Testis (tissue), 3 donors: ENCODE measurements around the gene CTBP1. TPM values are rescaled to one million over a fixed set of nuclear protein-coding genes. Genes with fewer than 3 reads are reported as not detected.

Experiments used
- DNase-seq: peaks from one replicate; pipeline ENCODE4 v3.0.0-alpha.2; 2019
- H3K27ac ChIP-seq, 2 donors: fragments of 200-600 bp; sonication (generic); one replicate each; pipeline ENCODE4 v1.5.1; 2019
- H3K27me3 ChIP-seq: fragments of 200-600 bp; sonication (generic); one replicate; pipeline ENCODE4 v1.5.1; 2019
- H3K36me3 ChIP-seq: fragments of 200-600 bp; sonication (generic); one replicate; pipeline ENCODE4 v1.5.1; 2017; ENCODE audit warnings: low read depth; ENCODE audit errors: missing control alignments
- H3K4me1 ChIP-seq: fragments of 200-600 bp; sonication (generic); one replicate; pipeline ENCODE4 v1.5.1; 2019
- H3K4me3 ChIP-seq, 2 donors: fragments of 200-600 bp; sonication (generic); one replicate each; pipeline ENCODE4 v1.5.1; 2017 to 2019
- H3K9me3 ChIP-seq: fragments of 200-600 bp; sonication (generic); one replicate; pipeline ENCODE4 v1.5.1; 2017
- POLR2A ChIP-seq: fragments of 450-650 bp; IDR thresholded peaks from one replicate; pipeline ENCODE4 v1.6.1; 2017; ENCODE audit warnings: antibody characterized with exemption, mild to moderate bottlenecking, moderate library complexity
- WGBS, 2 donors: methylation state at CpG; one replicate each; pipeline ENCODE4 v1.1.5; 2018; 5-methylcytosine and 5-hydroxymethylcytosine counted together
- intact Hi-C: fragments of 100-400 bp; cut with DNase I; formaldehyde crosslinking; loops from one replicate; pipeline ENCODE4 v1.15.1; 2023; ENCODE audit warnings: low total_unique reads
- polyA plus RNA-seq: library from polyadenylated mRNA; stranded (reverse); fragments of 350-450 nt; fragmentation: Illumina TruSeq; extraction: RNeasy Lipid Tissue Mini Kit (QIAGEN cat#74804); gene quantifications from one replicate; pipeline ENCODE4 v1.2.3, GENCODE V29; 2014; ENCODE audit warnings: low read depth, low replicate concordance; ENCODE audit not compliant: insufficient read depth
- total RNA-seq, 2 donors: library from RNA; depleted of rRNA; stranded (reverse); fragments of >200 nt; gene quantifications; one replicate each; pipeline ENCODE4 v1.2.3, GENCODE V29; 2016
- TF ChIP-seq, protein P1 (sequence below), 3 experiments: fragments of 450-650 bp in 2 of 3; fragments of 200-600 bp in 1 of 3; sonication (generic) in 1 of 3; IDR thresholded peaks; one replicate each; pipeline ENCODE4 v1.5.1; 2016 to 2019; ENCODE audit warnings: antibody characterized with exemption in 3 of 3, mild to moderate bottlenecking in 2 of 3, moderate library complexity in 1 of 3

The CTBP1 gene
- total and polyA plus RNA-seq, 3 donors from 2014 or later: 72.6 to 245 (median 240) TPM

DNA sequence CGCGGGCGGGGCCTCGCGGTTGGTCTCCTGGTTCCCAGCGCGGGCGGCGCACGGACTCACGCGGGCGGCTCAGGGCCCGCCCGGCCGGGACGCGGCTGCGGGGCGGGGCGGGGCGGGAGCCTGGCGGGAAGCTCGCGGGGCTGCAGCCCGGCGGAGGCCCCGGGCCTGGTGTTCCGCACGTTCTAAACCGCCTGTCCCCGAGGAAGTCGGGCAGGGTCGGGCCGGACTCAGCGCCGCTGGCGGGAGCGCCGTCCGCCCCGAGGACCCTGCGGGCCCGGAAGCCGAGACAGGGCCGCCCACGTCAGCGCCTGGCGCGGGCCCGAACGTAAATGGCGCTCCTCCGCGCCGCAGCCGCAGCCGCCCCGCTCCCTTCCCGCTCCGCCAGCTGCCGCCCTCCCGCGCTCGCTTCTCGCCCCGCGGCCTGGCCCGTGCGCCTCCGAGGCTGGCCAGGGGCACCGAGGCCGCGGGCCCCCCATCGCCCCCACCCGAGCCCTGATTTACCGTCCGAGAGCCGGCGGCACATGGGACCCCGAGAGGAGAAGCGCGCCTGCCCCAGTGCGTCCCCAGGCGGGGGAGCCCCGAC lies 309 bp upstream of the CTBP1 start:
- H3K4me1 ChIP-seq: peaks cover 42% of the 10 kb centered on the region
- DNase-seq: peak; percentile 91
- no peaks in the 10 kb centered on the region for H3K27me3 ChIP-seq
- H3K4me3 ChIP-seq: peak overlapping the region; percentile 73
- WGBS, 2 donors: 0% methylated on average over 1 to 12 of the region's 86 CpGs
- TF ChIP-seq POLR2A: no peak
- TF ChIP-seq, protein P1, sequence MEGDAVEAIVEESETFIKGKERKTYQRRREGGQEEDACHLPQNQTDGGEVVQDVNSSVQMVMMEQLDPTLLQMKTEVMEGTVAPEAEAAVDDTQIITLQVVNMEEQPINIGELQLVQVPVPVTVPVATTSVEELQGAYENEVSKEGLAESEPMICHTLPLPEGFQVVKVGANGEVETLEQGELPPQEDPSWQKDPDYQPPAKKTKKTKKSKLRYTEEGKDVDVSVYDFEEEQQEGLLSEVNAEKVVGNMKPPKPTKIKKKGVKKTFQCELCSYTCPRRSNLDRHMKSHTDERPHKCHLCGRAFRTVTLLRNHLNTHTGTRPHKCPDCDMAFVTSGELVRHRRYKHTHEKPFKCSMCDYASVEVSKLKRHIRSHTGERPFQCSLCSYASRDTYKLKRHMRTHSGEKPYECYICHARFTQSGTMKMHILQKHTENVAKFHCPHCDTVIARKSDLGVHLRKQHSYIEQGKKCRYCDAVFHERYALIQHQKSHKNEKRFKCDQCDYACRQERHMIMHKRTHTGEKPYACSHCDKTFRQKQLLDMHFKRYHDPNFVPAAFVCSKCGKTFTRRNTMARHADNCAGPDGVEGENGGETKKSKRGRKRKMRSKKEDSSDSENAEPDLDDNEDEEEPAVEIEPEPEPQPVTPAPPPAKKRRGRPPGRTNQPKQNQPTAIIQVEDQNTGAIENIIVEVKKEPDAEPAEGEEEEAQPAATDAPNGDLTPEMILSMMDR (IDR thresholded peaks at IDR 0.05): peak in 1 of 3 experiments; percentile 8
- no peaks in the 10 kb centered on the region for H3K36me3 ChIP-seq
- no peaks in the 10 kb centered on the region for H3K9me3 ChIP-seq
- peak overlapping the region; percentile 88 to 95 for H3K27ac ChIP-seq
- intact Hi-C loops: loop anchor here (2.0 kb wide), 1 partner anchor 94 kb away; no protein-coding TSS in a partner anchor

DNA sequence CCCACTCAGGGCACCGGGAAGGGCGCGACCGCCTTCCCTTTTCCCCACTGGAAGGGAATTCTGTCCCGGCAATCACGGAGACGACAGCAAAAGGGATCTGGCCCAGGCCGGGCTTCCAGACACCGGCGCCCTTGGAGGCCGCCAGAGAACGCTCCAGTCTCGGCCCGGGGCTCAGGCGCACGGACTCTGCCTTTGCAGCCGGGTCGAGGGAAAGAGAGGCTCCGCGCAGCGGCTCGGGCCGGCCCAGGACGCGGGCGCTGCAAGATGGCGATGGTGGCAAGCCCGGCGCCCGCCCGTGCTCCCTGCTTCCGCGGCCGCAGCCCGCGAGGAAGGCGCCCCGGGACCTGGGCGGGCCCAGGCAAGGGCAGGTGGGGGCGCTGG lies 1.1 kb downstream of the CTBP1 start:
- H3K36me3 ChIP-seq: no peaks in the 10 kb centered on the region
- TF ChIP-seq POLR2A: no peak
- TF ChIP-seq, protein P1 (IDR thresholded peaks at IDR 0.05): no peak
- H3K4me3 ChIP-seq: peak overlapping the region; percentile 88 to 89
- intact Hi-C loops: loop anchor here (2.0 kb wide), 1 partner anchor 95 kb away; no protein-coding TSS in a partner anchor
- no peak for DNase-seq
- H3K27ac ChIP-seq: peak overlapping the region; percentile 92 to 95
- 0 to 4% methylated on average over 7 to 13 of the region's 40 CpGs for WGBS, 2 donors
- no peaks in the 10 kb centered on the region for H3K27me3 ChIP-seq
- H3K9me3 ChIP-seq: no peaks in the 10 kb centered on the region
- H3K4me1 ChIP-seq: peaks cover 45% of the 10 kb centered on the region

DNA sequence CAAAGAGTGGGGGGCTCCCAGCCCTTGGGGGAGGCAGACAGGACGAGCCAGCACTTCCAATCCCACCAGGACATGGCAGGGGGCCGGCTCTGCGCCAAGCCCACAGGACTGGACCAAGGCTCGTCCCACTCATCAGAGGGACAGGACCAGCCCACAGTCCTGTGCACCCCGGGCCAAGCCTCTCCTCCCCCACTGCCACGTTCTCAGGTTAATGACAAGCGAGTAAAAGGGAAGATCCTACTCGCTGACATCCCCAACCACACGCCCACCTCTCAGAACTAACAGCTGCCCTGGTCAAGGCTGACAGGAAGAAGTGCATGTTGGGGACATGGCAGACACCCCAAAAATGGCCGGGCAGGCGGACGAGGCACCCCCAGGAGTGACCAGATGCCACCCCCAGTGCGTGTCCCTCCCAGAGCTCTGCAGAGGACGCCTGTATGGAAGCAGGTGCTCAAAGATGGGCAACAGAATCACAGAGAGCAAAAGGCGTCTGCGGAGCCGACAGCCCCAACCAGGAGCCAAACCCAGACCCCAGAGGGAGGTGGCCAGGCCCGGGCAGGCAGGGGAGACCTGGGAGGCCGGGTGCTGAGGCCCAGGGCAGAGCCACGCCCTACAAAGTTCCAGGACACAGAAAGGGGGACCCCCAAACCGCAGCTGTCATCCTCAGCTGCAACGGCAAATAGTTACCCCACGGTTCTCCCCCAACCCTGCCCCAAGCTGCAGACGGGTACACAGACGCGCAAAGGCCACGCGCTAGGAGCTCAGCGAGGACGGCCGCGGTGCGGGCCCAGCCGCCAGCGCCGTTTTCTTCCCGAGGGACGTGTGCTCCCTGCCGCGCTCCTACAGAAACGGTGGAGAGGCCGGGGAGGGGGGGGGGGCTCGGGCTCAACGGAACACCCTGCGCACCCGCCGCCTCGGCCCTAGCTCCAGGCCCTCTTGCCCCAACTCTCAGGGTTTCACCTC lies 1.7 kb downstream of the CTBP1 start:
- intact Hi-C loops: no loop called here
- peak overlapping the region; percentile 92 to 95 for H3K27ac ChIP-seq
- 6 to 8% methylated on average over 35 to 41 of the region's 48 CpGs for WGBS, 2 donors
- peak; percentile 16 for DNase-seq
- no peaks in the 10 kb centered on the region for H3K9me3 ChIP-seq
- TF ChIP-seq, protein P1 (IDR thresholded peaks at IDR 0.05): no peak
- no peak for TF ChIP-seq POLR2A
- peaks cover 45% of the 10 kb centered on the region for H3K4me1 ChIP-seq
- peak overlapping the region; percentile 88 to 89 for H3K4me3 ChIP-seq
- no peaks in the 10 kb centered on the region for H3K27me3 ChIP-seq
- no peaks in the 10 kb centered on the region for H3K36me3 ChIP-seq

DNA sequence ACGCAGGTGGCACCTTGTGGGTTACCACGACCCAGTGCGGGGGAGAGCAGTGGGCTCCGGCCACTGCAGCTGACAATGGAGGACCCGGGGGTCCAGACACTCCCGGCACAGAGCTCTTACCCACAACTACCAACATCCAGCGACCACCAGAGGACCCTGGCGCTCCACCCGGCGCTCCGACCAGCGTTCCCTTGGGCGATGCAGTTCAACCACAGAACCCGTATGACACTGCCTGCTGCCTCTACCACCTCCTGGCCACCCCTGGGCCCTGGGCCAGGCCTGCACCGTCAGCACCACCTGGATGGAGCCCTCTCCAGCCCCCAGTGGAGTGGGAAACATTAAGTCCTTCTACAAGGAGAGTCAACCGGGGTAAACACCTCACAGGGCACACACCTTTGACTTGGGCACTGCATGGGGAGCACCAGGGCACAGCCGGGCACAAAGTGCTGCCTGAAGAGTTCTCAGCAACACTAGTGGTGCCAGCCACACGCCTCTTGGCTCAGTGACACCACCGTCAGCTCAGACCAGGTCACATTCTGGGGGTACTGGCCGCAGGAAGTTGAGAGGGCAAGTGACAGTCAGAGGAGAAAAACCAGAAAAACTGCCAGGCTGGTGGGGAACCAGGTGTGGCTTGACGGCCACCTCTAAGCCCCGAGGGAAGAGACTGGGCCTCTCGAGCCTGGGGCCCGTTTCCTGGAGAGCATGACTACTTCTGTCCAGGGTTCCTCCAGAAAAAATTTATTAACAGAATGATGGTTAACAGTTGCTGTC lies 2.6 kb downstream of the CTBP1 start:
- TF ChIP-seq POLR2A: no peak
- TF ChIP-seq, protein P1 (IDR thresholded peaks at IDR 0.05): no peak
- Histone ChIP-seq H3K9me3 (no peaks in the 10 kb centered on the region), H3K27ac (peak overlapping the region in 1 of 2 donors; percentile 95), H3K4me1 (peaks cover 45% of the 10 kb centered on the region), H3K36me3 (no peaks in the 10 kb centered on the region), H3K4me3 (no peak overlapping the region), H3K27me3 (no peaks in the 10 kb centered on the region)
- intact Hi-C loops: no loop called here
- peak; percentile 18 for DNase-seq
- WGBS, 2 donors: 54 to 59% methylated on average over 17 to 24 of the region's 24 CpGs
